NCI-H1105 treated with DMSO at 0.1 percent for 48 hours (cell line): ENCODE data around the gene TRIO.
"Not testable (repeated sequence)": the region's sequence is repeated elsewhere in the genome, so short reads cannot be mapped to it uniquely, and the experiment has no call there.

Experiments used
- DNase-seq: peaks from one replicate; lab custom pipeline; 2025; lab: John Stamatoyannopoulos, UW

Gene TRIO

GRCh38 chr5:14142827-14143545 is at the start of gene TRIO:
Gene TRIO, plus strand, starts transcription at chr5:14143342. Its CDS starts 384 bp downstream, at chr5:14143726.
- peak; percentile 88 for DNase-seq

- not testable (repeated sequence) for DNase-seq
These were observed 45.8 kb upstream of the TRIO start for GRCh38 chr5:14097380-14097779.

- no peak for DNase-seq
These were observed 45.1 kb upstream of the TRIO start for GRCh38 chr5:14097998-14098471.

GRCh38 chr5:14100281-14100680 is 42.9 kb upstream of the TRIO start:
- DNase-seq, result no peak

GRCh38 chr5:14101922-14102321 is 41.2 kb upstream of the TRIO start:
- DNase-seq, result no peak

- DNase-seq, result no peak
These were observed 40.5 kb upstream of the TRIO start for GRCh38 chr5:14102666-14103065.

GRCh38 chr5:14105718-14106410 is 37.3 kb upstream of the TRIO start:
- DNase-seq, result peak; percentile 64

- DNase-seq, result no peak
These were observed 35.6 kb upstream of the TRIO start for GRCh38 chr5:14107536-14107935.

GRCh38 chr5:14108170-14108996 is 34.8 kb upstream of the TRIO start:
- peak; percentile 50 for DNase-seq

- no peak for DNase-seq
These were observed 33.9 kb upstream of the TRIO start for GRCh38 chr5:14109041-14109747.

GRCh38 chr5:14109771-14110170 is 33.4 kb upstream of the TRIO start:
- DNase-seq, result no peak

- no peak for DNase-seq
These were observed 32.9 kb upstream of the TRIO start for GRCh38 chr5:14110196-14110595.

GRCh38 chr5:14110680-14111079 is 32.5 kb upstream of the TRIO start:
- no peak for DNase-seq

- DNase-seq, result no peak
These were observed 30.0 kb upstream of the TRIO start for GRCh38 chr5:14112998-14113652.

- DNase-seq, result no peak
These were observed 28.4 kb upstream of the TRIO start for GRCh38 chr5:14114615-14115251.

GRCh38 chr5:14115323-14115895 is 27.7 kb upstream of the TRIO start:
- DNase-seq, result no peak

- no peak for DNase-seq
These were observed 24.4 kb upstream of the TRIO start for GRCh38 chr5:14118551-14119320.

GRCh38 chr5:14120176-14120575 is 23.0 kb upstream of the TRIO start:
- DNase-seq, result no peak

GRCh38 chr5:14121552-14121951 is 21.6 kb upstream of the TRIO start:
- no peak for DNase-seq

- no peak for DNase-seq
These were observed 21.1 kb upstream of the TRIO start for GRCh38 chr5:14122089-14122488.
